Progenitor cell of endocrine pancreas (in vitro differentiated cells): Measurements from ENCODE around the gene OBSCN. TPM values are rescaled to one million over a fixed set of nuclear protein-coding genes. Genes with fewer than 3 reads are reported as not detected.

Source experiments
- DNase-seq: peaks from one replicate; pipeline ENCODE4 v3.0.0; 2021; ENCODE audit warnings: low spot score; ENCODE audit not compliant: unreplicated experiment
- H3K27ac Mint-ChIP-seq: 2 replicates; pipeline ENCODE4 v1.8.0; 2021; ENCODE audit warnings: mild to moderate bottlenecking, moderate library complexity, mixed read lengths
- H3K27me3 Mint-ChIP-seq: 2 replicates; pipeline ENCODE4 v1.8.0; 2021; ENCODE audit warnings: mixed read lengths
- H3K36me3 Mint-ChIP-seq: 2 replicates; pipeline ENCODE4 v1.8.0; 2022; ENCODE audit warnings: mixed read lengths; ENCODE audit not compliant: insufficient read depth
- H3K4me1 Mint-ChIP-seq: 2 replicates; pipeline ENCODE4 v1.8.0; 2021; ENCODE audit warnings: low read depth, mixed read lengths
- H3K4me3 Mint-ChIP-seq: 2 replicates; pipeline ENCODE4 v1.8.0; 2021; ENCODE audit warnings: low read depth, mild to moderate bottlenecking, moderate library complexity, mixed read lengths
- H3K9me3 Mint-ChIP-seq: 2 replicates; pipeline ENCODE4 v1.8.0; 2021; ENCODE audit warnings: low read depth, mixed read lengths
- total RNA-seq: library from RNA; stranded (reverse); gene quantifications from 2 replicates; pipeline ENCODE4 v1.2.1, GENCODE V29; 2021
- TF ChIP-seq, protein P1 (sequence below): fragments of 200-600 bp; sonication (generic); IDR thresholded peaks from one replicate; pipeline ENCODE4 v1.5.0; 2021; ENCODE audit warnings: antibody characterized with exemption, mild to moderate bottlenecking; ENCODE audit not compliant: unreplicated experiment

OBSCN gene
- total RNA-seq, 1 donor from 2014 or later, result 57.5 TPM

DNA sequence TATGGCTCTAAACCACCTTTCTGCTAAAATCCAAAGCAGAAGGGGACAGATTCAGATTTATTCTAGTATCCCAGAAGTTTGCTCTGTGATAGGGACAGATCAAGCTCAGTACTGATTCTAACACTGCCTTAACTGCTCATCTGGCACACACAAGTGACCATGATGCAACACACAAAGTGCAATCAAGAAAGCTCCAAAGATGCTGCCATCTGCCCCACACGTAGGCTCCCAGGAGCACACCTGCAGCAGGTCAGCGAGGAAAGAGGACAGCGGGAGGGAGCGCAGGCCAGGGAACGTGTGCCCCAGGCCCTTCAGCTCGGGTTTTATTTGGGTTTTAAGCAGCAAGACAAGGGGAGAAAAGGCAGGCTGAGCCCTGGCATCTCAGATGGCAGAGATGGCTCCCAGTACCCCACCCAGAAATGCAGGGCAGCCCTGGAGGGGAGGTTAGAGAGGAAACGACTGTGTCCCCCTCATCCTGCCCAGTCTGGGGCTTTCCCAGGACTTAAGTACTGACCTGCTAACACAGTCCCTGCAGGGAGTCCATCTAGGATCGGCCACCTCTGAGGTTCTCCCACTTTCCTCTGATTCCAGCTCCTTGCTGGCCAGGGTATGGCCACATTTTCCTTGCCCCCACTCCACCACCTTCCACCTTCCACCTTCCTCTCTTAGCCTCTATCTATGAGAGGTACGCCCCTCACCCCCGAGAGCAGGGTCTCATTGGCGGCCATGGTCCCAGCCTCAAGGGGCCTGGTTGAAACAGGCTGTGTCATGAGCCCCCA is 197.5 kb downstream of the OBSCN start:
- TF ChIP-seq, protein P1, sequence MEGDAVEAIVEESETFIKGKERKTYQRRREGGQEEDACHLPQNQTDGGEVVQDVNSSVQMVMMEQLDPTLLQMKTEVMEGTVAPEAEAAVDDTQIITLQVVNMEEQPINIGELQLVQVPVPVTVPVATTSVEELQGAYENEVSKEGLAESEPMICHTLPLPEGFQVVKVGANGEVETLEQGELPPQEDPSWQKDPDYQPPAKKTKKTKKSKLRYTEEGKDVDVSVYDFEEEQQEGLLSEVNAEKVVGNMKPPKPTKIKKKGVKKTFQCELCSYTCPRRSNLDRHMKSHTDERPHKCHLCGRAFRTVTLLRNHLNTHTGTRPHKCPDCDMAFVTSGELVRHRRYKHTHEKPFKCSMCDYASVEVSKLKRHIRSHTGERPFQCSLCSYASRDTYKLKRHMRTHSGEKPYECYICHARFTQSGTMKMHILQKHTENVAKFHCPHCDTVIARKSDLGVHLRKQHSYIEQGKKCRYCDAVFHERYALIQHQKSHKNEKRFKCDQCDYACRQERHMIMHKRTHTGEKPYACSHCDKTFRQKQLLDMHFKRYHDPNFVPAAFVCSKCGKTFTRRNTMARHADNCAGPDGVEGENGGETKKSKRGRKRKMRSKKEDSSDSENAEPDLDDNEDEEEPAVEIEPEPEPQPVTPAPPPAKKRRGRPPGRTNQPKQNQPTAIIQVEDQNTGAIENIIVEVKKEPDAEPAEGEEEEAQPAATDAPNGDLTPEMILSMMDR, result no peak
- no peaks in the 10 kb centered on the region for H3K9me3 Mint-ChIP-seq
- H3K27me3 Mint-ChIP-seq, result no peaks in the 10 kb centered on the region
- H3K36me3 Mint-ChIP-seq, result peaks cover 9% of the 10 kb centered on the region
- peak overlapping the region; percentile 94 for H3K27ac Mint-ChIP-seq
- H3K4me1 Mint-ChIP-seq, result peaks cover 31% of the 10 kb centered on the region
- DNase-seq, result no peak
- H3K4me3 Mint-ChIP-seq, result peak overlapping the region; percentile 90

DNA sequence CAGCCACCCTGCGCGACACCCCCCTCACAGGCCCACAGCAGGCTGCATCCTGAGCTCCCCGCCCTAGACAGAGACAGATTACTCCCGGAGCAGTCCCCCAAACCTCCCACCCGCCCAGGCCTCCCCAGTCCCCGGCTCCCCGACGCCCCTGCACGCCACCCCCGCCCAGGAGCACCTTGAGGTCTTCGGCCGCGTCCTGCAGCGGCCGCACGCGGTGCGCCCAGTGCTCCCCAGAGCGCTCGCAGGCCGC is 198.1 kb downstream of the OBSCN start:
- peaks cover 10% of the 10 kb centered on the region for H3K36me3 Mint-ChIP-seq

GRCh38 chr1:228407106-228408040 is 199.5 kb downstream of the OBSCN start:
- H3K27me3 Mint-ChIP-seq, result no peaks in the 10 kb centered on the region
- H3K4me1 Mint-ChIP-seq, result peaks cover 26% of the 10 kb centered on the region
- H3K27ac Mint-ChIP-seq, result peak overlapping the region; percentile 74
- TF ChIP-seq, protein P1, result no peak
- peak overlapping the region; percentile 90 for H3K4me3 Mint-ChIP-seq
- H3K9me3 Mint-ChIP-seq, result no peaks in the 10 kb centered on the region
- no peak for DNase-seq
- peaks cover 10% of the 10 kb centered on the region for H3K36me3 Mint-ChIP-seq

More for the DNA sequence above, 198.1 kb downstream of the OBSCN start:
- H3K27me3 Mint-ChIP-seq, result no peaks in the 10 kb centered on the region
- peaks cover 28% of the 10 kb centered on the region for H3K4me1 Mint-ChIP-seq
- no peaks in the 10 kb centered on the region for H3K9me3 Mint-ChIP-seq
- H3K4me3 Mint-ChIP-seq, result peak overlapping the region; percentile 90
- TF ChIP-seq, protein P1, result no peak
- DNase-seq, result no peak
- peak overlapping the region; percentile 94 for H3K27ac Mint-ChIP-seq

DNA sequence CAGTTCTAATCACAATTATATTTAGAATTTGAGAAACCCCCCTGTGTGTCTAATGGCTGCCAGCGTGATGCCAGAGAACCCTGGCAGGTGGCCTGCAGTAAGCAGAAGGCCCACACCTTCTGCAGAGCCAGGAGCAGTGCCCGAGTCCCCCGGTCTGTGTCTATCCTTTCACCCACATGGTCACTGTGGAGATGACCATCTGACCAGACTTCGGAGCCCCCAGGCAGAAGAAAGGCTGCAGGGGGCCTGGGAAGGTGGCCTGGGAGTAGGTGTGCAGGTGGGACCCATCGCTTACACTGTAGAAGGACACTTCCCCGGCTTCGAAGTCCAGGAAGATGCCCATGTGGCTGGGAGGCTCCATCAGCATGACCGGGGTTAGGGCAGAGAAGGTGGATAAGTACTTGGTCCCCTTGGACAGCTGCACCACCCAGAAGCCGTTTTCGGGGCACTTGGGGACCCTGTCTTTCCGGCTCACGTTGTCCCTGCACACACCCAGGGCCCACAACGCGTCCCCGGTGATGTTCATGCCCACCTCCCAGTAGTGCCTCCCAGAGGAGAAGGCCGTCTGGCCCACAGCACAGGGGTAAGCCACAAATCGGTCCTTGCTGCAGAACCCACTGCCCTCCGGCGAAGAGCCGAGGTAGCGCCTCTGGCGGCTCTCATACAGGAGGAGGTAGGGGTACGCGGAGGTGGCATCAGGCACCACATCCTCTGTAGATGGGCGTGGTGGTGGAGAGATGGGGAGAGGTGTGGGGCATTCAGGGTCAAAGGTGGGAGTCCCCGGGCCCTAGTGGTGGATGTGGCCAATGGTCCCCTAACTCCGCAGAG is 200.4 kb downstream of the OBSCN start:
- Mint-ChIP-seq H3K4me3 (peak overlapping the region; percentile 54), H3K27ac (no peak overlapping the region), H3K9me3 (no peaks in the 10 kb centered on the region), H3K4me1 (peaks cover 25% of the 10 kb centered on the region), H3K27me3 (no peaks in the 10 kb centered on the region), H3K36me3 (peaks cover 6% of the 10 kb centered on the region)
- DNase-seq, result no peak
- TF ChIP-seq, protein P1, result no peak
